ENCODE data around the gene TSC22D3. TPM values are rescaled to one million over a fixed set of nuclear protein-coding genes. Genes with fewer than 3 reads are reported as not detected.

TSC22D3 gene
- polyA plus RNA-seq, 6 donors from 2014 or later = 962 to 3,491 (median 1,874) TPM

DNA sequence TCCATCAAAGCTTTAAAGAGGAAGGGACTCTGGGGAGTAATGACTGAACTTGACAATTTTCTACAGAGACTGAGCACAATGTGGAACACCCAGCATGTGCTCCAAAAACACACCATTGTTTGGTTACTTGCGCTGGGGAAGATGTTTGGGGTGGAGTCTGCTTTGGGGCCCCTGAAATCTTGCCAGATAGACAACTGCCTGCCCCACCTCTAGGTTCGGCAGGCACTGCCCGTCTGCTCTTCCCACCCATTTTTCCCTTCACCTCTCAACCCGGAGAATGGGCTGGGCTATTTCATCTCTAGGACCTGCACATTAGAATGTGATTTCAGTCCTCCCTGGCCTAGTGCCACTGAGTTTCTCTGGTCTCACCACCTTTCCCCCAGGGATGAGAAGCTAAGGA lies 41.9 kb downstream of the TSC22D3 start:
- Mint-ChIP-seq H3K27ac (peak overlapping the region in 1 of 6 donors; percentile 19), H3K4me1 (peaks cover 4 to 7% (median 6%) of the 10 kb centered on the region in 3 donors), H3K4me3 (no peak overlapping the region), H3K9me3 (peaks cover 0 to 2% (median 0%) of the 10 kb centered on the region in 7 donors), H3K27me3 (no peaks in the 10 kb centered on the region), H3K36me3 (no peaks in the 10 kb centered on the region)
- ATAC-seq (ENCODE audit: low read depth in 2 of 2) (no peak), DNase-seq (no peak)

DNA sequence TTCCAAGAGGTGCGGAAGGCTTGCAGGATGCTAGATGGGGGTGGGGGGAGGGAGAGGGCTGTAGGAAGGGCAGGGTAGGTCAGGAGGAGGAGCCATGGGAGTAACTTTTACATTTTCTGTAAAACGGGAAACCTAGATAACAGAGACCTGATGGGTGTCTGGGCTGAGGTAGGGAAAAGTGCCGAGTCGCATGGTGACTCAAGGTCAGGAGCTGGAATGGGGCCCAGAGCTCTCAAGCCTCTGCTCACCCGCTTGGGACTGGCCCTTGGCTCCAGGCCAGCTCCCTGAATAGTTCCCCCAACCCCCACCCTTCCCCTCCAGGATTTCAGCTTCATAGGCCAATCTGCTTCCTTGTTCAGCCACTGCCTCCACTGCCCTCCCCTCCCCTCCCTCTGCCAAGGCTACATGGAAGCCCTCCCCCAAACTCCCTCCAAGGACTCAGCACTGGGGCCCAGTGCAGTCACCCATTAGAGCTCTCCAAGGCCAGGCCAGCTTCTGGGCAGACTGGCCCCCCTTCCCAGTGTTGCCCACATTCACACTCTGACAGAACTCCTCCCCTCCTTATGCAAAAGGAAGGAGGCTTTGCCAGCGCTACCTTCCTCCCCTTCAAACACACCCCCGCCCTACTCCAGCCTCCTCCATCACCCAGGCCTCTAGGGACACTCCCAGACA lies 43.6 kb downstream of the TSC22D3 start:
- no peak for DNase-seq
- H3K36me3 Mint-ChIP-seq = no peaks in the 10 kb centered on the region
- no peak overlapping the region for H3K27ac Mint-ChIP-seq
- peaks cover 4 to 7% (median 6%) of the 10 kb centered on the region in 3 donors for H3K4me1 Mint-ChIP-seq
- H3K9me3 Mint-ChIP-seq = peaks cover 0 to 2% (median 0%) of the 10 kb centered on the region in 7 donors
- H3K27me3 Mint-ChIP-seq = no peaks in the 10 kb centered on the region
- H3K4me3 Mint-ChIP-seq = no peak overlapping the region
- no peak for ATAC-seq (ENCODE audit: low read depth in 2 of 2)

DNA sequence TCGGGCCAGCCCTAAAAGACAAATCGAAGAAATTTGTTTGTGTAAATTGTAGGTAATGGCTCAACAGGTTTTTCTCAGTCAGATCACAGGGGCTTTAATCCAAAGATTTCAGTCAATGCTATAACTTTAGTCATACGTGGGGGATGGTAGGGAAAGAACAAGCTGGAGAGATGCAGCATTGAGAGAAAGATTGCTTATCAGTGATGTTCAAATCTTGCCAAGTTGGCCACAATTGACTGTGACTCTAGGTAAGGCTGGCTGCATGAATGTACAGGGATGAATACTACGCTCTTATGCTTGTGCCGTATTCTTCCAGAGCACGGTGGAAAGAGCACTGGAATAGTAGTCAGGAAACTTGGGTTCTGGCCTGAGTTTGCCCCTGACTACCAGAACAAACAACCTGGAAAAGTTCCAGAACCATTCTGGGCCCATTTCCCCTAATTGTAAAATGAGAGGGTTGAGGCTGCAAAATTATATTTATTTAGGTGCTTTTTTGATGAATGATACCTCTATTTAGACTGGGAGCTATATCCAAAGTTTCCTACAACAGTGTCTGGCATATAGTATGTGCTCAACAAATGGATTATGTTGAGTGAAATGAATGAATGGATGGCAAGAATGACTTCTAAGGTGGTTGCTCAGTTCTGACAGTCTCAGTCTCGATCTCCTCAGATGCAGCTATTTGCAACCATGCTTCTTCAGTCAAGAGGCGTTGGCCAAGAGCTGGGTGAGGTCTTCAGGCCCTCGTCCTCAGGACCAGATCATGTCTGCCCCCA lies 44.4 kb downstream of the TSC22D3 start:
- Mint-ChIP-seq H3K27me3 (no peaks in the 10 kb centered on the region), H3K36me3 (no peaks in the 10 kb centered on the region), H3K27ac (peak overlapping the region in 1 of 6 donors; percentile 61), H3K9me3 (peaks cover 0 to 2% (median 0%) of the 10 kb centered on the region in 7 donors), H3K4me3 (peak overlapping the region in 1 of 8 donors; percentile 16), H3K4me1 (peaks cover 4 to 7% (median 6%) of the 10 kb centered on the region in 3 donors)
- ATAC-seq (ENCODE audit: low read depth in 2 of 2) (no peak), DNase-seq (no peak)

DNA sequence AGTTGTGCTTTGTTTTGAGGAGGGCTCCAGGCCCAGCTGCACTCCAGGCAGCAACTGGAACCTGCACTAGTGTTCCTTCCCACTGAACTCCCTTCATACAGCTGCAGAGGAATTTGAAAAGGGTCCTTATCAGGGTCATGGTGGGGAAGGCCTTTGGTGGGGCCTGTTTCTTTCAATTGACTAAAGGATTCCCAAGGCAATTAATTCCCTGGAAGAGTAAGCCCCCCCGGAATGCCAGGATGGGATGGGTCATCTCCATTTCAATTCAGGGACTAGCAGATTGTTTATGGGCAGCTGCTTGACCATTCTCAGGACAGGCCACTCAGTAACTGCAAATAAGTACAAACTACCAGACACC lies 45.3 kb downstream of the TSC22D3 start:
- no peaks in the 10 kb centered on the region for H3K27me3 Mint-ChIP-seq
- H3K4me1 Mint-ChIP-seq = peaks cover 4 to 7% (median 6%) of the 10 kb centered on the region in 3 donors
- no peak overlapping the region for H3K27ac Mint-ChIP-seq
- no peaks in the 10 kb centered on the region for H3K36me3 Mint-ChIP-seq
- ATAC-seq (ENCODE audit: low read depth in 2 of 2) (no peak), DNase-seq (no peak)
- H3K4me3 Mint-ChIP-seq = no peak overlapping the region
- H3K9me3 Mint-ChIP-seq = no peaks in the 10 kb centered on the region

DNA sequence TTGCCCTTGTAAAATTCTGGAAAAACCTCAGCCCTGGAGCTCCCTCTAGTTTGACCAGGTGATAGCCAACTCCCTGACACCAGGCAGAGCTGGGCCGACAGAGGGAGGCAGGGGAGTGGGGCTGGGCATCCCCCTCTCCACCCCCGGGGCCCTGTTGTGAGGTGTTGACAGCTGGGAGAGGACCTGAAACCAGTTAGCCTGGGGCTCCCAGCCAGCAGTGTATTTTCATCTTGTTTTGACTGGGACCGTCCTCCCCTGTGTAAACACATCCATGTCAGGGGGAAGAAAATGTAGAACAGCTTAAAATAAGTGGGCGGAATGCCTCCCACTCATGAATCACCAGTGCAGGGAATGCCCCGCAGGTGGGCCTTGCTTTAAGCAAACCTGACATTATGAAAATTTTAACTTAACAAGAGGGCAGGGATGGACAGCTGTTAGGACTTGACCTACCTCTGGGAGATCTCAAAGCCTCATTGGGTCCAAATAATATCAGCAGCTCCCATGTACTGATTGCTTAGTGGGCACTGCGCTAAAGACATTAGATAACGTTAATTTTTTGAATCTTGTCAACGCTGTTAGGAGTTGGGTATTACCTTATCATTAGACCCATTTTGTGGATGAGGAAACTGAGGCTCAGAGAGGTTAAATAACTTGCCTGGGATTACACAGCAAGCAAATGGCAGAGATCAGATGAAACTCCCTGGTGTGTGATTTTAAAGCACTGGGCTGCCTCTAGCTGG lies 45.9 kb downstream of the TSC22D3 start:
- no peak overlapping the region for H3K4me3 Mint-ChIP-seq
- no peaks in the 10 kb centered on the region for H3K27me3 Mint-ChIP-seq
- ATAC-seq (ENCODE audit: low read depth in 2 of 2) (peak; percentile 25 to 27), DNase-seq (no peak)
- H3K27ac Mint-ChIP-seq = no peak overlapping the region
- H3K36me3 Mint-ChIP-seq = no peaks in the 10 kb centered on the region
- peaks cover 4 to 7% (median 6%) of the 10 kb centered on the region in 3 donors for H3K4me1 Mint-ChIP-seq
- H3K9me3 Mint-ChIP-seq = no peaks in the 10 kb centered on the region

DNA sequence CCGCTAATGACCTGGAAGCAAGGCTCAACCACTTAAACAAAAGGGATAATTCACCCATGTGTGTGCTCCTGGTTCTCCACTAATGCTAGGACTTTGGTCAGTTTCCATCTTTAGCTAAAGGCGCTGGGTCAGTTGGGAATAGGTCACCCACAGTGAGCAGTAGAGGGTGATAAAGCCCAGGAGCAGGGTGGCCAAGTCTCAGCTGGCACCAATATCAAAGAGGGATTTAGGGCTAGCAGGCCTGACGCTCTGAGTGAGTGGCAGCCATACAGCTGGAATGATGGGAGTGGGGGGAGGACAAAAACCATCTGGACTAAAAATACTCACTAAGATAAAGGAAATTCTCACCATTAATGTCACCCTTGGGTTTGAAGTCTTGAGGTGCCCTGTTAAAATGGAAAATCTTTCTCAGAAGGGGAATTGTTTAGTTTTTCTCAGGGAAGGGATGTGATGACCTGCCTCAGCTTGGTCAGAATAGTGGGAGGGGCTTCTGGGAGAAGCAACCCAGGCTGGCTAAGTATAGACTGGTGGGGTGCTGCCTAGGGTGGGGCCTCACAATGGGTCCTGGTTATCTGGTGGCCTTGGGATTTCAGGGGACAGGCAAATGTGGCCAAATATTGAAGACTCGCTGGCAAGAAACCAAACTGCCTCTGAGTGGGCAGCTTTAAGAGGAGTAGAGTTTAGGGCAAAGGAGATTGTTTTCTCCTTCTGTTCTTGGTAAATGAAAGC lies 47.1 kb downstream of the TSC22D3 start:
- no peak overlapping the region for H3K27ac Mint-ChIP-seq
- no peak for ATAC-seq (ENCODE audit: low read depth in 2 of 2)
- no peaks in the 10 kb centered on the region for H3K27me3 Mint-ChIP-seq
- H3K4me1 Mint-ChIP-seq = peaks cover 7 to 17% (median 9%) of the 10 kb centered on the region in 3 donors
- DNase-seq = no peak
- H3K9me3 Mint-ChIP-seq = no peaks in the 10 kb centered on the region
- no peak overlapping the region for H3K4me3 Mint-ChIP-seq
- no peaks in the 10 kb centered on the region for H3K36me3 Mint-ChIP-seq

DNA sequence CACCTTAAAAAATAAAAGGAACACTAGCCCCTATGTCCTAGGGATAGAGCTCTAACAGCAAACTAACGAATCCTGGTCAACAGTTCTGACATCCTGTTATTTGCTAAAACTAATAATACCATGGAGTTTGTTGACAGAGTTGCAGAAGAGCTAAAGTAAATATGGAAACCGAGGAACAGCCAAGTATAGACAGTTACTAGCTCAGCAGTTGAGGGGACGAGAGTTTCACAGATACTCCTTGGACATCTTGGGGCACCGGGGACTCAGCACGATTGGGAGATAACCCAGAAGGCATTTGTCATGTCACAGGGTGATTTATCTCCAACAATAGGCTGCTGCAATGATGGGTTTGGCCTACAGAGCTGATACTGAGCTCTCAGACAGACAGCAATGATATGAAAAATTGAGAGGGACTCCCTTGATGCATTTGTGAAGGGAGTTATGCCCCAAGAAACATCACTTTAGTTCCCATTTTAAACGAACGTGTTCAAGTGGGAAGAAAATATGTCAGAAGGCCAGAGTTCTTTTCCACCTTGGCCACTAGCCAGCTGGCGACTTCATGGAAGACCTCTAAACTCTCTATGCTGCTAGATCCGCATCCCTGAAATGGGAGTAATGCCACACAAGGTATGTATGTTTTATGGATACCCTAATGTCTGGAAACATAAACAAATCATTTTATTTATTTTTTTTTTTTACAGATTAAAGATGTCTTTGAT lies 48.6 kb downstream of the TSC22D3 start:
- no peaks in the 10 kb centered on the region for H3K36me3 Mint-ChIP-seq
- H3K9me3 Mint-ChIP-seq = no peaks in the 10 kb centered on the region
- peak overlapping the region in 1 of 6 donors; percentile 4 for H3K27ac Mint-ChIP-seq
- H3K4me3 Mint-ChIP-seq = no peak overlapping the region
- no peaks in the 10 kb centered on the region for H3K27me3 Mint-ChIP-seq
- ATAC-seq (ENCODE audit: low read depth in 2 of 2) (no peak), DNase-seq (no peak)
- H3K4me1 Mint-ChIP-seq = peaks cover 2 to 17% (median 7%) of the 10 kb centered on the region in 3 donors

DNA sequence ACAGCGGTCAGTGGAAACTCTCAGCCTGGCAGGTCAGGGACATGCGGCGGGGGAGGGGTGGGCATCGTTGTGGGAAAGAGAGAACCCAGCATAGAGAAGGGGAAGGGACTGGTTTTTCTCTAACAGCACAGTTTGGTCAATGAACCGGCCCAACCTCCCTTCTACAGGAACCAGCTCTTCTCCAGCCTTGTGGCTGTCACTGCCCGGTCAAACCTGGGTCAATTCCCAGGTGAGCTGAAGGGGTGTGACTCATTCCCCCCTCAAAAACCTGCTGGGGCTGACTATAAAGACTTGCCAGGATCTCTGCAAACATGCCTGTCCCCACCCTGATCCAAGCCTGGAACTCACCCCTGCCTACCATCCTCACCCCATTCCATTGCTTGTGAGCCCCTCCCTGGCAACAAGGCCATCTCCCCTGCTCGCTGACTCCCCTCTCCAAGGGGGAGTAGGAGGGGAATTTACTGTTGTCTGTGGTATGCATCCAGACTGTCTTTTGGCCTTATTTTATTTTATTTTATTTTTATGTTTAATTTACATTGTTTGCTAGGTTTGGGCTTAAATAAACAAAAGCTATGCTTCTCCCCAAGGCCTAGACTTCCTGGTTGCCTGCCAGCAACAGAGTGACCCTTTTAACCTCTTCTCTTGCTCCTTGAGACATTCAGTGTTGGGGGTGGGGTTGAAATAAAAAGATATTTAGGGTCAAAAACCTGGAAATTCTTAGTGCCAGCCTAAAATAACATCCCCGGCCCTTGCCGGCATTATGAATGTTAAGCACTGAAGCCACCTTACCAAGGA lies 49.6 kb downstream of the TSC22D3 start:
- ATAC-seq (ENCODE audit: low read depth in 2 of 2) = no peak
- no peak for DNase-seq
- no peak overlapping the region for H3K27ac Mint-ChIP-seq
- peaks cover 0 to 2% (median 0%) of the 10 kb centered on the region in 7 donors for H3K9me3 Mint-ChIP-seq
- no peaks in the 10 kb centered on the region for H3K27me3 Mint-ChIP-seq
- no peaks in the 10 kb centered on the region for H3K36me3 Mint-ChIP-seq
- peak overlapping the region in 1 of 8 donors; percentile 42 for H3K4me3 Mint-ChIP-seq
- peaks cover 12 to 27% (median 17%) of the 10 kb centered on the region in 3 donors for H3K4me1 Mint-ChIP-seq

DNA sequence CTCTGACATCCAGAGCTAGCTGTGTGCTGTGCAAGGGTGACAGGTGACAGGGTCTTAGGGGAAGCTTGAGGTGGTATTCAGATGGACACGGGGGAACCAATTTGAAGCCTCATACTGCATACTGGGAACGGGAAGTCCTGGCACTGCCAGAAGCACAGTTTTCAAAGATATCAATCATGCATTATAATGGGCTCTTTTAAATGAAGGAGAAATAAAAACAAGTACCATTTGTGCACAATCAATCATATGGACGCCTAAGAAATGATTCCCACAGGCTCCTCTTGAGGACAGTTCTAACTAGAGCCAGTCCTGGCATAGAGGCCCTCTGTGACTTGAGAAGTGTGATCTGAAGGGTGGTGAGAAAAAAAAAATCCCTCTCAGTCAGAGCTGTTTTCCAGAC lies 50.9 kb downstream of the TSC22D3 start:
- Mint-ChIP-seq H3K9me3 (peaks cover 0 to 2% (median 0%) of the 10 kb centered on the region in 7 donors), H3K4me3 (no peak overlapping the region), H3K36me3 (no peaks in the 10 kb centered on the region), H3K27me3 (no peaks in the 10 kb centered on the region), H3K4me1 (peaks cover 15 to 32% (median 26%) of the 10 kb centered on the region in 3 donors), H3K27ac (no peak overlapping the region)
- DNase-seq (no peak), ATAC-seq (ENCODE audit: low read depth in 2 of 2) (no peak)

DNA sequence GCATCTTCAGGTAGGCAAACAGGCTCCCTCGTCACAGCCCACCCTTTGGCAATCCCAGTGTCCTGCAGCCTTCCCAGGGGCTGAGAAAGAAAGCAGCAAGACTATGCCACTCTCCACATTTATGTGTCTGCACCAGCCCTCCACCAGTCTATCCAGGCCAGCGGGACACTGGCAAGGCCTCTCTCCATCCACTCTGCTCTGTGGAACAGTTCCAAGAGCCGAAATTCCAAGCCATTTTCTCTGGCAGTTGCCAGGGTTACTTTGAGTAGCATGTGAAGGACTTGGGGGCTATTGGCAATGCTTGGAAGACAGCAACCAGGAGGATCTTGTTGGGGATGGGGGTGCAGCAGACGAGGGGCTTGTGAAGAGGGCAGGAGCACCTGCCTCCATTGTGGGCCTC lies 52.1 kb downstream of the TSC22D3 start:
- Mint-ChIP-seq H3K4me3 (no peak overlapping the region), H3K27me3 (no peaks in the 10 kb centered on the region), H3K4me1 (peaks cover 24 to 43% (median 36%) of the 10 kb centered on the region in 3 donors), H3K27ac (peak overlapping the region in 1 of 6 donors; percentile 28), H3K36me3 (no peaks in the 10 kb centered on the region), H3K9me3 (peaks cover 0 to 2% (median 0%) of the 10 kb centered on the region in 7 donors)
- no peak for ATAC-seq (ENCODE audit: low read depth in 2 of 2)
- no peak for DNase-seq

DNA sequence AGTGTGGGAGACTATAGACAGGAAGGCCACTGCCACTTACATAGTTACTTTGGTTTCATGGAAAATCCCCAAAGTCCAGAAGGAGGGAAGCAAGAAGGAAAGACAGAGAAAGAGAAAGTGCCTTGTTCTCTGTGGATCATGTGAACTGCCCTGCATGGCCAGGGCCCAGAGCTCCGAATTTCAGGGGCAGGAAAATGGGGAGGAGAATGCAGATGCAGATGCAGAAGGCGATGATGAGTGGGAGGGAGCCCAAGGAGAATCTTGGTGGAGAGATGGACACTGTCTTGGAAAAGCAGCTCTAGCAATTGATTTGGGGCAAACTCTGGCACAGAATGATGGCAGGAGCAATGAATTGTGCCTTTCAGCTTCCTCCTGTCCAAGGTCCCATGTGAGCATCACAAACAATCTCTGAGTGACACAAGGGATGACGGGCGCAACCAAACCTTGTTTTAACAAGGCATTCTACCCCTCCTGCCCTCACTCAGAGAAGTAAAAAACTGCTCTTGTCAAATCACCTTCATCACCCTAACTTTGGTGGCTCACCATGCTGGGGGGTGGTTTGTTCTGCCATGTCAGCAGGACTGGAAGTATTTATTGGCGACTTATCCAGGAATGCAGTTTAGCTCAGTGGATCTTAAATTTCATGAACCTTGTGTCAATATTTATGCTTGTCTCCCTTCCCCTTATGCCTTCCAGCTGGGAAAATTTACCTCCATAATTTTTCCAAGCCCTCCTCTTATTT lies 53.5 kb downstream of the TSC22D3 start:
- no peaks in the 10 kb centered on the region for H3K27me3 Mint-ChIP-seq
- H3K4me1 Mint-ChIP-seq = peaks cover 34 to 55% (median 50%) of the 10 kb centered on the region in 3 donors
- H3K4me3 Mint-ChIP-seq = peak overlapping the region in 7 of 8 donors; percentile 66 to 89 (median 85)
- peak overlapping the region in 5 of 6 donors; percentile 86 to 96 (median 95) for H3K27ac Mint-ChIP-seq
- DNase-seq (no peak), ATAC-seq (ENCODE audit: low read depth in 2 of 2) (no peak)
- peaks cover 0 to 2% (median 0%) of the 10 kb centered on the region in 7 donors for H3K9me3 Mint-ChIP-seq
- H3K36me3 Mint-ChIP-seq = no peaks in the 10 kb centered on the region
